Glomerular endothelial cell (primary cell): ENCODE data around the gene ANKRD33B. TPM values are rescaled to one million over a fixed set of nuclear protein-coding genes. Genes with fewer than 3 reads are reported as not detected.
"Not testable (repeated sequence)": the region's sequence is repeated elsewhere in the genome, so short reads cannot be mapped to it uniquely, and the experiment has no call there.

Source experiments
- DNase-seq: peaks from one replicate; pipeline ENCODE4 v3.0.0-alpha.2; 2011; ENCODE audit warnings: low read depth, low spot score; ENCODE audit errors: extremely low read depth
- total RNA-seq: library from RNA; depleted of rRNA; stranded (reverse); fragments of >200 nt; gene quantifications from 2 replicates; pipeline ENCODE4 v1.2.3, GENCODE V29; 2015

The ANKRD33B gene
- total RNA-seq, 1 donor from 2014 or later, result 6.1 TPM

GRCh38 chr5:10536931-10537579, 26.8 kb upstream of the ANKRD33B start:
- DNase-seq, result no peak

- no peak for DNase-seq
These were observed 26.2 kb upstream of the ANKRD33B start for GRCh38 chr5:10537624-10538023.

- no peak for DNase-seq
These were observed 25.6 kb upstream of the ANKRD33B start for GRCh38 chr5:10538103-10538788.

- DNase-seq, result no peak
These were observed 24.8 kb upstream of the ANKRD33B start for GRCh38 chr5:10538789-10539686.

- DNase-seq, result no peak
These were observed 24.2 kb upstream of the ANKRD33B start for GRCh38 chr5:10539687-10539998.

- no peak for DNase-seq
These were observed 23.8 kb upstream of the ANKRD33B start for GRCh38 chr5:10540036-10540544.

GRCh38 chr5:10540951-10541646, 22.8 kb upstream of the ANKRD33B start:
- DNase-seq, result no peak

GRCh38 chr5:10542055-10542550, 21.8 kb upstream of the ANKRD33B start:
- no peak for DNase-seq

- no peak for DNase-seq
These were observed 20.3 kb upstream of the ANKRD33B start for GRCh38 chr5:10543585-10544040.

- no peak for DNase-seq
These were observed 18.8 kb upstream of the ANKRD33B start for GRCh38 chr5:10545084-10545483.

- no peak for DNase-seq
These were observed 17.7 kb upstream of the ANKRD33B start for GRCh38 chr5:10546186-10546585.

GRCh38 chr5:10548418-10549122, 15.3 kb upstream of the ANKRD33B start:
- no peak for DNase-seq

GRCh38 chr5:10549123-10549514, 14.8 kb upstream of the ANKRD33B start:
- not testable (repeated sequence) for DNase-seq

- DNase-seq, result no peak
These were observed 13.5 kb upstream of the ANKRD33B start for GRCh38 chr5:10550222-10550995.

- DNase-seq, result no peak
These were observed 12.1 kb upstream of the ANKRD33B start for GRCh38 chr5:10551782-10552138.

GRCh38 chr5:10552183-10553143, 11.4 kb upstream of the ANKRD33B start:
- DNase-seq, result no peak

- no peak for DNase-seq
These were observed 10.4 kb upstream of the ANKRD33B start for GRCh38 chr5:10553476-10553875.

GRCh38 chr5:10555277-10555684, 8.6 kb upstream of the ANKRD33B start:
- no peak for DNase-seq
